Esophagus squamous epithelium (tissue), 4 donors: ENCODE measurements around the gene BCL10.

Experiments
- CTCF ChIP-seq, 6 experiments: fragments of 450-650 bp in 4 of 6; fragments of 200-600 bp in 2 of 6; sonication (generic) in 2 of 6; IDR thresholded peaks; one replicate each; pipeline ENCODE4 v1.5.1; 2016 to 2019; ENCODE audit warnings: antibody characterized with exemption in 6 of 6, mild to moderate bottlenecking in 4 of 6, moderate library complexity in 4 of 6
- POLR2A ChIP-seq, 4 donors: fragments of 450-650 bp; IDR thresholded peaks; one replicate each; pipeline ENCODE4 v1.6.1; 2017; ENCODE audit warnings: antibody characterized with exemption in 4 of 4, mild to moderate bottlenecking in 4 of 4, moderate library complexity in 3 of 4

GRCh38 chr1:85319931-85320330 lies 43.5 kb upstream of the BCL10 start:
- TF ChIP-seq CTCF (IDR thresholded peaks at IDR 0.05) (no peak), POLR2A (IDR thresholded peaks at IDR 0.05) (no peak)
